Measurements from ENCODE around the gene SIRT7.

The SIRT7 gene, protein sequence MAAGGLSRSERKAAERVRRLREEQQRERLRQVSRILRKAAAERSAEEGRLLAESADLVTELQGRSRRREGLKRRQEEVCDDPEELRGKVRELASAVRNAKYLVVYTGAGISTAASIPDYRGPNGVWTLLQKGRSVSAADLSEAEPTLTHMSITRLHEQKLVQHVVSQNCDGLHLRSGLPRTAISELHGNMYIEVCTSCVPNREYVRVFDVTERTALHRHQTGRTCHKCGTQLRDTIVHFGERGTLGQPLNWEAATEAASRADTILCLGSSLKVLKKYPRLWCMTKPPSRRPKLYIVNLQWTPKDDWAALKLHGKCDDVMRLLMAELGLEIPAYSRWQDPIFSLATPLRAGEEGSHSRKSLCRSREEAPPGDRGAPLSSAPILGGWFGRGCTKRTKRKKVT

DNA sequence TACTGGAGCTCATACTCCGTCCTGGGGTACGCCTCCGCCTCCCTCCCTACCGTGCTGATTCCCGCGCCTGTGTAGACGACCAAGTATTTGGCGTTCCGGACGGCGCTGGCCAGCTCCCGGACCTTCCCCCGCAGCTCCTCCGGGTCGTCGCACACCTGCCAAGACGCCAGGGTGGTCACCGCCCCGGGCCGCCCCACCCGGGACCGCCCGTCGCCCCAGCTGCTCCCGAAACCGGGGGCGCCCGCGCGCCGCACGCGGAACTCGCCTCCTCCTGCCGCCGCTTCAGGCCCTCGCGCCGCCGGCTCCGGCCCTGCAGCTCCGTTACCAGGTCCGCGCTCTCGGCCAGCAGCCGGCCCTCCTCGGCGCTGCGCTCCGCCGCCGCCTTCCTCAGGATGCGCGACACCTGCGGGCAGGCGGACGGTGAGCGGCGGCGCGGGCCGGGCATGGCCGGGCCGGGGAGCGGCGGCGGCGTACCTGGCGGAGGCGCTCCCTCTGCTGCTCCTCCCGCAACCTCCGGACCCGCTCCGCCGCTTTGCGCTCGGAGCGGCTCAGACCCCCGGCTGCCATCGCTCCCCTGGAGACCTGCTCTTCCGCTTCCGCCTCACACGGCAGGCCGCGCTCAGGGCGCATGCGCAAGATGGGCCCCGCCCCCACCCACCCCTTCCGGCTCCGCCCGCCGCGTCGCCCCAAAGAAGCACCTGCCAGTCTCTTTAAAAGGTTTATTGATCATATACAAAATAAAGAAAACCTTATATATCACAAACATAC, at the start of gene SIRT7:
Gene SIRT7 (minus strand): TSS at position 612 of the 768 bp plus-strand sequence. CDS start 45 bp downstream, at position 567.
- peak; percentile 59 to 75 for DNase-seq (ENCODE audit: low read depth in 2 of 2)

DNA sequence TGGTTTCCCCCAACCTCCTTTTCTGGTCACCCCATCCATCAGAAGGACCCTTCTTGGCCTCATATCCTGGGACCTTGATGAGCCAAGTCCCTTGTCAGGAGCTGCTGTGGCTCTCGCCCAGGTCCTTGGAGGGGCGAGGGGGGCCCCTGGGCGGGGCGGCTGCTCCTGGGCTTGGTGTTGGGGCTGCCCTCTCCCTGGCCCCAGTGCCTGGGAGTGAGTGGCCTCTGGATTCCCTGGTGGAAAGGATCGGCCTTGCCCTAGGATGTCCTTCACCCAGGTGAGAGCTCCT, 49.2 kb upstream of the SIRT7 start:
- DNase-seq (ENCODE audit: low read depth in 2 of 2) = no peak

DNA sequence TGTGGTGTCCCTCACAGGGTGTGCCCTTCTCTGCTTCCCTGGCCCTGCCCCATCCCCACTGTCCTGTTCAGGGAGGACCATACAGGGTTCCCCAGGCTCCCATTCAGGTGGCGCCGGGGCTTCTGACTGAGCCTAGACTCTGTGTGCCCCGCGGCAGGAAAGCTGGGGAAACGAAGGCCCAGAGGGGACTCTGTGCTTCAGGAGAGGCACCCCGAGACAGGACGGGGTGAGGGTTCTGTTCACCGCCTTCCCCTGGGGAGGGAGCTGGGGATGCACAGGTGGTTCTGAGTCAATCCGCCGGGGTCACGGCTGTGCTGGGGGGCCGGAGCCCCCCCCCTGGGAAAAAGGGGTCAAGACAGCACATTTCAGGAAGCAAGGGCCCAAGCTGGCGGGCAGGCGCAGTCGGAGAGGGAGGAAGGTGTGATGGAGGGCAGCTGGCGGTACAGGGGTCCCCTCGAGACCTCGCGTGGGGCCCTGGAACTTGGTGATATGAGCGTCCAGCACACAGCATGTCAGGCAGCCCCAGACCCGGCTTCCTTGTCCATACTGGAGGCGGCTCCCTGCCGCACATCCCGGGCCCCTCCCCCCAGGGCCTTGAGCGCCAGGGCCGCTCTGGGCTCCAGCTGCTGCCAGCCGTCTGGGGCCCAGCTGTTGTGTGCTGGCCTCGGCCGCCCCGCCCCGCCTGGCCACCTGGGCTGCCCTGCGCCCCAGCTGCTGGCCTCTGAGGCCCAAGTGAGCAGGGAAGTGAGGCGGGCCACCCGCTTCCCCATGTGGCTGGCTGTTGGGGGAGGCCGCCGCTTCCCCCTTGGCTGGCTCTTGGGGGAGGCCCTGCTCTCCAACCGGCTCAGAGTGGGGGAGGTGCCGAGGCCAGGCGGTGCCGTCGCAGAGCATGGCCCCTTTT, 48.6 kb upstream of the SIRT7 start:
- DNase-seq (ENCODE audit: low read depth in 2 of 2) = no peak

DNA sequence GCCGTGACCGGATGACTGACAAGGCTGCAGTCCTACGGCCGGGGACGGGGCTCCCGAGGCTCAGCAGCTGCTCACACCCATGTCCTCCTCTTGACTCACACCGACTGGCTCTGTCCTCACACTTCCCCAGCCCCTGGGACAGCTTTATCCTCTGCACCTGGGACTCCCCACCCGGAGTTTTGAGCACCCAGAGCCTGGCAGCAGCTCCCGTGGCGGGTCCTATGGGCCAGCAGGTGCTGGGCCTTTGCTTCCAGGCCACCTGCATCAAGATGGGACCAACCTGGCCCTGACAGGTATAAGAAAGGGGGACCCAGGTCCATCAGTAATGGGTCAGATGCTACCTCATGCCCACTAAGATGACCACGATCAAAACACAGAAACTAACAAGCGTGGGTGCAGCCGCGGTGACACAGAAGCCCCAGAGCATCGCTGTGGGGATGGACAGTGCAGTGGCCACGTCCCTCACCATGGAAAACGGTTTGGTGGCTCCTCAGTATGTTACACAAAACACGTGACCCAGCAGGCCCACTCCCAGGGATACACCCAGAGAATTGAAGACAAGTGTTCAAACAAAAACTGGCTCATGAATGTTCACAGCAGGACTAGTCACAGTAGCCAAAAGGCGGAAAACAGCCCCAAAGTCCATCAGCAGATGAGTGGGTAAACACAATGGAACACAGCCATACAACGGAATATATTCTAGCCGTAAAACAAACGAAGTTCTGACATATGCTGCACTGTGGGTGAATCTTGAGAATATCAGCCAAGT, 46.3 kb upstream of the SIRT7 start:
- no peak for DNase-seq (ENCODE audit: low read depth in 2 of 2)

DNA sequence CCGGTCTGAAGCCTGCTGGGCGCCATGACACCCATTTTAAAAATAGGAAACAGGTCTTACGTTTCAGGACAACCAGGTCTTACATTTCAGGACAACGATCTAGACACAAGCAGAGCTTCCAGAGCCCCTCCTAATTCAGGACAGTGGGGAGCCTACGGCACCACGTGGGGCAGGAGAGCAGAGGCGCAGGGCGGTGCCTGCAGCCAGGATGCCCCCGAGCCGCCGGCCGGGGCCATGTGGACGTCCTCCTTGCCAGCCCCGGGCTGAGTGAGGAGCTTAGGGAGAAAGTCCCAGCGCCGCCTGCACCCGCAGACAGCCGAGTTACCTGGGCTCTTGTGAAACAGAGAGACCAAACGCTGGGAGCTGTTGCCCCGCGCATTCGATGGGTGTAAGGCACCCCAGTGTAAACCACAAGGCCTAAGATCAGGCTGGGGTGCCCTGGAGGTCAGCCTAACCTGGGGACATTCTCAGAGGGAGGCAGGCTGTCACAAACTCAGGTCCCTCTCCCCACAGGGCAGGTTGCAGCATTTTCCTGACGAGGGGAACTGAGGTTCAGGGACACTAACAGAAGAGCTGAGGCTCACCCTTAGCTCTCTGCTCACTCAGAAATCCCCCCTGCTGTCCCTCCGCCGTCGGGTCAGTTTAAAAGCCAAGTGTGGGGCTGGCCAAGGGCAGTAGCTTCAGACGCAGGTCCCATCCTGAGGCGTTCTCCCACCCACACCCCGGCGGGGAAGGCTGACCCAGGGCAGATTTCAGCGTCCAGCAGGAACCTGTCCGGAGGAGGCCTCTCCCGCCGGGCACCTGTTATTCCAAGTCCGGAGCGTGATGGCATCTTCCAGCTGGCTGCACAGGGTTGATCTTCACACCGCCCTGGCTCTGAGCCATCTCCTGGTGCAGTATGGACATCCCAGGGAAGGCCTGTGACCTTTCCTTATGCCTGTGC, 44.8 kb upstream of the SIRT7 start:
- DNase-seq (ENCODE audit: low read depth in 2 of 2) = no peak

DNA sequence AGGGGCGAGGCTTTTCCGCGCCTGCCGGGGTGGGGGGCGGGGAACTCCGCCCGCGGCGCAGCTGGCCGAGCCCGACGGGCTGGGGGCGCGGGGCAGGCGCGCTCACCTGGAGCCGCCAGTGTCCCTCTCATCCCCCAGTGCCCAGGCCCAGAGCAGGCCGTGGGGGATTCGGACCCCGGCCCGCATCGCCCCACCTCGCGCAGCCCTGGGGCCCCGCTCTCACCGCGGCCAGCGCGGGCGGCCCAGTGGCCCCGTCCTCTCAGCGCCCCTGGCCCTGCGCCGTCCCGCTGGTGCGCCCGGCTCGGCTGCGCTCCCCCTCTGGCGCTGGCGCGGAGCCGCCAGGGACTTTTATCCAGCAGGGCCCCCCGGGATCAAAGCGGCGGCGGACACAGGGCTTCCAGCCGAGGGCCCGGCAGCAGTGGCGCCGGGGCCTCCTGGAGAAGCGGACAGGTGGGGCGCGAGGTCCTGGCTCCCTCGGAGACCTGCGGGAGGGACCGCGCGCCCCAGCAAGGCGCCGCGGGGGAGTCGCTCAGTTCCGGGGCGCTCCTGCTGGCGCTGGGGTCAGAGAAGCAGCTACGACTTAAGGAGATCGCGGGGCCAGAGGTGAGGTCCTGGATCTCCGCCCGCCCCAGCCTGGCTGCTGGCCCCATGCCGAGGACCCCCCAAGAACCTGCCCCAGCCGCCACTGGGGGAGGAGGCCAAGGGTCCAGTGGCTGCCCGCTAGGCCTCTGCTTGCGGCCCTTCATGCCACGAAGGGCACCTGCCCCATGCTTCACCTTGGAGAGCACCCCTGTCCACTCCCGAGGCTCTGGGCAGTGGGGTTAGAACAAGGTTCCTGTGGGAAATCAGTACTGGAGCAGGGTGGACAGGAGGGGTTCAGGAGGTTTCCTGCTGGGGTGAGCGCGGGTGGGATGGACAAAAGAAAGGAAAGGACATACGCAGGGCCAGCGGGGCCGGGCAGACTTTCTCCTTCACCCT, 43.8 kb upstream of the SIRT7 start:
- no peak for DNase-seq (ENCODE audit: low read depth in 2 of 2)

DNA sequence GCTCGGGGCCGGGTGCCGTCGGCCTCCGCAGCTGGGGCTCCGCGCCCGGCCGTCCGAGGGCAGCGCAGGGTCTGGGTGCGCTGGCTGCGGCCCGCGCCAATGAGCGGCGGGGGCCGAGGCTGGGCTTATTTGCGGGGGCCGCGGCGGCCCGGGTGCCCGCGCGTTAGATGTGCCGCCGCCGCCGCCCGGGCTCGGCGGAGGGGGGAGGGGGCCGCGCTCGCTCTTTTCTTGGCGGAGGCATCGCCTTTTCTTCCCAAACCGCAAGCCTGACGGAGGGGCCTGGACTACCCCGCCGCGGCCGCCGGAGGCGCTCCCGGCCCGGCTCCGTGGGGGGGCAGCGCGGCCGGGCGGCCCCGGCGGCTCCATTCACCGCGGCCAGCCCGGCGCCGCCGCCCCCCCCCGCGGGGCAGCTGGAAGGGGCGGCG, 43.1 kb upstream of the SIRT7 start, which contains the start of gene NOTUM:
Gene NOTUM (minus strand): TSS at position 101 of the 425 bp plus-strand sequence. CDS start 278 bp downstream, outside the sequence.
- no peak for DNase-seq (ENCODE audit: low read depth in 2 of 2)

DNA sequence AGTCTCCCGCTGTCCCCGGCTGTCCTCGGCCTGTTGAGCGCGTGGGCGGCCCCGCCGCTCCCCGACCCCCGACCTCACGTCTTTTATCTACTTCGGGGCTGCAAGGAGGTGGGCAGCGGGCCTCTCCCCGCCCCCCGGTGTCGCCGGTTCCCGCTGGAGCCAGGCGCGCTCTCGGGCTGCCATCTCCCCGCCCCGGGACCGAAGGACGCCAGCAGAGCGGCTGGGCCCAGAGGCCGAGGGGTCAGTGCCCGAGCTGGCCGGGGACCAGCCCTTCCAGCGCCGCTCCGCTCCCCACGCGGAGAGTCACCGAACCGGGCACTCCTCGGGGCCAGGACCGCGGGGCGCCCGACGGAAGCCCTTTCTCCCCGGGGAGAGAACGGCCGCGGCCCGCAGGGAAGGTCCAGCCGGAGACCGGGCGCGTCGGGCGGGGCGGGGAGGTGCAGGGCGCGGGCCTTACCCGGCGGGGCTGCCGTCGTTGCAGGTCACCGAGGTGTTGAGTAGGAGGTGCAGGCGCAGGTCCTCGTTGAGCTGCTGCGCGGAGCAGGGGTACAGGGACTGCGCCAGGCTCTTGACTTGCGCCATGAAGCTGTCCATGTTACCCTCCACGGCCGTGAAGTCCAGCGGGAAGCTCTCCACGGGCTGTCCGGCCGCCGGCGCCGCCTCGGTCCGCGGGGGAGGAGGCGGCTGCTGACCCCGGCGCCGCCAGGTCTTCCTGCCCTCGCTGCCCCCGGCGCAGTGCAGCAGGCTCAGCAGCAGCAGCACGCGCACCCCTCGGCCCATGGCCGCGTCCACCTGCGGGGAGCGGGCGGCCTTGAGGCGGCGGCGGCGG, 42.4 kb upstream of the SIRT7 start:
- no peak for DNase-seq (ENCODE audit: low read depth in 2 of 2)

DNA sequence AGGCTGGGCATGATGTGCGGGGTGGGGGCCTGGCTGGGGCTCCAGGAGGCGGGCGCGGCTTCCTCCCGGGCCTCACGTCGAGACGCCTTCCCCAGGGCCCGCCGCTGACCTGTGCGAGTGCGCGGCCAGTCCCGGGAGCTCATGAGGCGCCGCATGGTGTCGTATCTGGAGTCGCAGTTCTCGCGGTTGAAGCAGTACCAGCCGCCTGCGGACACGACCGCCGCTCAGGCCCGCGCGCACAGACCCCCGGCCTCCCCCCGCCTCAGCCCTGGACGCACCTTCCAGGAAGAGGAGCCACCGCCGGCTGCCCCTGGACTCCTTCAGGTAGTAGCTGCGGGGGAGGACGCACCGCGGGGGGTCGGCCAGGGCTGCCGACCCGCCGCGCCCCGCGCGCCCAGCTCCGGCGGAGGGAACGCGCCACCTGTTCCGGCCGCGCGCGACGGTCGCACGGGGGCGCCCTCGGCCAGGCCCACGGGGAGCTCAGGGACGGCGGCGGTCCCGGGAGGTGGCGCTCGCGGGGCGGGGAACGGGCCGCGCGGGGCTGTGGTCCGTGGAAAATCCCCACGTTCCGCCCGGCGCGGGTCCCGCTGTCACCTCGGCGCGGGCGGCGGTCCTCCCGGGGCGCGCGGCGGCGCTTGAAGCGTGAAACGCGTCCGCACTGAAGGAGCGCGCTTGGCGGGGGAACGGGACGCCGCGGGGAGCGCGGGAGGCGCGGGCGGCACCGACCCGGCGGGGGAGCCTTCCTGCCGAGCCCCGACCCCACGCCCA, 41.6 kb upstream of the SIRT7 start:
- peak; percentile 55 to 57 for DNase-seq (ENCODE audit: low read depth in 2 of 2)

DNA sequence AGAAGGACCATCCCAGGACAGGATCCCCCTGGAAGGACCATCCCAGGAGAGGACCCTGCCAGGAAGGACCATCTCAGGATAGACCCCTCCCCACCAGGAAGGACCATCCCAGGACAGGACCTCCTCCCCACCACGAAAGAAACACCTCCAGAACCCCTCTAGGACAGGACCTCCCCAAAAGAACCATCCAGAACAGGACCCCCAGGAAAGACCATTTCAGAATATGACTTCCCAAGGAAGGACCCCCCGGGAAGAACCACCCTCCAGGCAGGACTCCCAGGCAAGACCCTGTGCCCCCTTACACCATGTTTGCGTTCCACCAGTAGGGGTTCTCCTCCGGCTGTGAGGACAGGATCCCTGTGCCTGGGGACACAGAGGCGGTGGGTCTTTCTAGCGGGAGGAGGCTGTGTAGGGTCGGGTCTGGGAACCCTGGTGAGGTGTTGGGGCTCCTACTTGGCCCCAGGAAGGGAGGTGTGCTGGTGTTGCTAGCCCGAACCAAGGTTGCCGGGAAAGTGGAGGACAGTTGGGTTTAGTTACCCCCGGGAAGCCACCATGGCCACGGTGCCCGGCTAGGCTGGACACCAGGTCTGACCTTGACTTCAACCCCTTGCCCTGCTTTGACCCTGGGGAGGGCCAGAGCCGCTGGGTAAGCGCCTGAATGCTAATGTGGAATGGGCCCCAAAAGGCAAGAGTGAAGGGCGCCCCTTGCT, 40.8 kb upstream of the SIRT7 start:
- no peak for DNase-seq (ENCODE audit: low read depth in 2 of 2)

DNA sequence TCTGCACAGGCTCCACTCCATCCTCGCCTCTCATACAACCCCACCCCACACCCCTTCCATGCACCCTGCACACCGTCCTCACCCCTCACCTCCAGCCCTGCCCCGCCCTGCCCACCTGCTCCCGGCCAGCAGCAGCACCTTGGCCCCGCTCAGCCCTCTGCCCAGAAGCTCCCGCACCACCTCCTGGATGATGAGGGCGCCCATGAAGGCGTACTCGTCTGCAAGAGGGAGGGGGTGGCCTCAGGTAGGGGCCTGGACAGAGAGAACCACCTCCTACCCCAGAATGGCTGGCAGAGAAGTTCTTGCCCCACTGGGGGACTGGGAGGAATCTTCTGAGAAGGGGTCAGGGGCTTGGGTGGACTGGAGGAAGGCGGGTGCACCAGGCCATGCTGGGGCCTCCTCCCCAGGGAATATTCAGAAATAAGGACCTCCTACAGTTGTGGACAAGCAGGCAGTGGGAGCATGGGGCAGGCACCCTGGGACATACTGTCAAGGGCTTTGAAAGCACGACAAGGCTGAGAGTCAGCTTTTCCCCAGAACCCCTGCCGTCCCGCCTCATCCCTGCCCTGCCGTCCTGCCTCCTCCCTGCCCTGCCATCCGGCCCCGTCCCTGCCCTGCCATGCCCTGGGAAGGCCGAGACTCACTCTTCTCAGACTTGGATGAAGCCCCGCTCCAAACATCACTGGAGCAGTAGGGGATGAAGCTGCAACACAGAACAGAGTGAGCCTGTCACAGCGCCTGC, 39.9 kb upstream of the SIRT7 start:
- no peak for DNase-seq (ENCODE audit: low read depth in 2 of 2)

DNA sequence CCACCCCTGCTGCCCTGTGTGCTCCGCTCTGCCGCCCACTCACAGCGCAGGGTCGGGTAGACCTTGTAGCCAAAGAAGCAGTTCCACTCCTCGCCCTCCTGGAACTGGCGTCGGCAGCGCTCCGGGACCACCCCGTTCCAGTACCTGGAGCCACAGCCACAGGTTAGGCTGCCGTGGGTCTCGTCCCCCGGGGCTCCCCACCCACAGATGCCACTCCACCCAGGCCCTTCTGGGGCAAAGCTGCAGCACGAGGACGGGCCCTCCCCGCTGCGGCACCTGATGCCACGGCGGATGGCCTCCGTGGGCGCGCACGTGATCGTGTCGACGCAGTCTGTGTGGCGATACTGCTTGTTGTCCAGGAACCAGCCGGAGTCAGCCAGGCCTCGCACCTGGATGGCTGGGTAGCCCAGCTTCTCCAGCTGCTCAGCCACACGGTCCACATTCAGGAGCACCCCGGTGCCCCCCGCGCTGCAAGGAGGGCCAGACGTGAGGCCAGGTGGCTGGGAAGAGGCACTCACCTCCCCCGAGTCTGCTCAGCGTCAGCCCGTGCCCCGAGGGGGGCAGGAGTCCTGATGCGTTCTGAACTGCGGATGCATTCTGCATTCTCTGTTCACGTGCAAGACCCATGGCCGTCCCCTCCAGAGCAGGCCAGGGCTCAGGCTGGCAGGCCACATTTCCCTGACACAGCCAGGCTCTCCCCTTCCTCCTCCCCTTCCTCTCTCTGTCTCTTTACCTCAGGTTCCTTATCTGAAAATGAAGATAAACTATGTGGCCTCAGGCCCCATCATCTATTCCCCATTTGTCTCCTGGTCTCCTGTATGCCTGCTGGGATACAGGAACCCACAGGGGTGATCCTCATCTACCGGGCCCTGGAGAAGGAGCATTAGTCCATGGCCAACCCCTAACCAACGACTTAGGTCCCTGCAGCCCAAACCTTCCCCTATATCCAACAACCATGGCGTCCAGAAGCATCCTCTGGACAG, 38.9 kb upstream of the SIRT7 start:
- no peak for DNase-seq (ENCODE audit: low read depth in 2 of 2)

DNA sequence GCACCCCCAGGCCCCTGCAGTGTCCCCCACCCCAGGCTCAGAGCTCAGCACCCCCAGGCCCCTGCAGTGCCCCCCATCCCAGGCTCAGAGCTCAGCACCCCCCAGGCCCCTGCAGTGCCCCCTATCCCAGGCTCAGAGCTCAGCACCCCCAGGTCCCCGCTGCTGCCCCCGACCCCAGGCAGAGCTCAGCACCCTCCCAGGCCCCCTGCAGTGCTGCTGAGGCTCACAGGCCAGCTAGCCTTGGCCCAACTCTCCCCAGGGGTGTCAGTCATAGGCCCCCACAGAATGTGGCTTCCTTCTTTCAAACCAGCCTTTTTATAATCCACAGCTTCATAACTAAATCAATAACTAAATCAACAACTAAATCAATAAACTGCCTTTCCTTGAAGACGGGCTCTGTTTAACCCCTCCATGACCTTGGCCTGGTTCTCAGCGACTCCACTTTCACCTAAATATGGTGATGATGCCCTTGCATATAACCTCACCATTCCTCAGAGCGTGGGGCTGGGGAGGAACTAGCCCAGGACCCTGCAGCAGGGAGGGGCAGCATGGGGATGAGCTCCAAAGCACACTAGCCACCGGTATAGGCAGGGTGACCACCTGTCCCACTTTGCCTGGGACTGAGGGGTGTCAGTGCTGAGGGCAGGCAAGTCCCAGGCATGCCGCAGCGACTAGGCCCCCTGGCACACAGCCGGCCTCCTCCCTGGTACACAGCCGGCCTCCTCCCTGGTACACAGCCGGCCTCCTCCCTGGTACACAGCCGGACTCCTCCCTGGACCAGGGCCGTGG, 38.0 kb upstream of the SIRT7 start:
- no peak for DNase-seq (ENCODE audit: low read depth in 2 of 2)

Measured in stimulated activated CD8-positive, alpha-beta memory T cell treated with anti-CD3 and anti-CD28 coated beads, Interleukin-15, amount 100 ng/mL, for 48 hours (primary cell).